ENCODE measurements around the gene TP63.

TP63 gene

GRCh38 chr3:189776149-189776824 is 145.1 kb downstream of the TP63 start:
- DNase-seq (ENCODE audit: low read depth in 4 of 4, low spot score in 1 of 4), result no peak

- no peak for DNase-seq (ENCODE audit: low read depth in 4 of 4, low spot score in 1 of 4)
Measured at GRCh38 chr3:189778340-189778950, 147.3 kb downstream of the TP63 start.

GRCh38 chr3:189779166-189779565 is 148.0 kb downstream of the TP63 start:
- DNase-seq (ENCODE audit: low read depth in 4 of 4, low spot score in 1 of 4), result no peak

GRCh38 chr3:189780546-189781270 is 149.5 kb downstream of the TP63 start:
- no peak for DNase-seq (ENCODE audit: low read depth in 4 of 4, low spot score in 1 of 4)

- DNase-seq (ENCODE audit: low read depth in 4 of 4, low spot score in 1 of 4), result no peak
Measured at GRCh38 chr3:189781415-189781814, 150.2 kb downstream of the TP63 start.

GRCh38 chr3:189786479-189787064 is 155.4 kb downstream of the TP63 start:
- no peak for DNase-seq (ENCODE audit: low read depth in 4 of 4, low spot score in 1 of 4)

- DNase-seq (ENCODE audit: low read depth in 4 of 4, low spot score in 1 of 4), result no peak
Measured at GRCh38 chr3:189787191-189787590, 156.0 kb downstream of the TP63 start.

GRCh38 chr3:189787632-189788031 is 156.4 kb downstream of the TP63 start:
- no peak for DNase-seq (ENCODE audit: low read depth in 4 of 4, low spot score in 1 of 4)

- DNase-seq (ENCODE audit: low read depth in 4 of 4, low spot score in 1 of 4), result no peak
Measured at GRCh38 chr3:189789432-189789831, 158.2 kb downstream of the TP63 start.

GRCh38 chr3:189790658-189791057 is 159.5 kb downstream of the TP63 start:
- no peak for DNase-seq (ENCODE audit: low read depth in 4 of 4, low spot score in 1 of 4)

- DNase-seq (ENCODE audit: low read depth in 4 of 4, low spot score in 1 of 4), result no peak
Measured at GRCh38 chr3:189792046-189792929, 161.1 kb downstream of the TP63 start.

- DNase-seq (ENCODE audit: low read depth in 4 of 4, low spot score in 1 of 4), result no peak
Measured at GRCh38 chr3:189794518-189794917, 163.3 kb downstream of the TP63 start.

- no peak for DNase-seq (ENCODE audit: low read depth in 4 of 4, low spot score in 1 of 4)
Measured at GRCh38 chr3:189797103-189797750, 166.0 kb downstream of the TP63 start.

GRCh38 chr3:189799366-189799765 is 168.2 kb downstream of the TP63 start:
- DNase-seq (ENCODE audit: low read depth in 4 of 4, low spot score in 1 of 4), result no peak

GRCh38 chr3:189800436-189800835 is 169.2 kb downstream of the TP63 start:
- DNase-seq (ENCODE audit: low read depth in 4 of 4, low spot score in 1 of 4), result no peak

- no peak for DNase-seq (ENCODE audit: low read depth in 4 of 4, low spot score in 1 of 4)
Measured at GRCh38 chr3:189803254-189803653, 172.1 kb downstream of the TP63 start.

- no peak for DNase-seq (ENCODE audit: low read depth in 4 of 4, low spot score in 1 of 4)
Measured at GRCh38 chr3:189805375-189806067, 174.3 kb downstream of the TP63 start.

GRCh38 chr3:189806171-189806951 is 175.2 kb downstream of the TP63 start:
- no peak for DNase-seq (ENCODE audit: low read depth in 4 of 4, low spot score in 1 of 4)
